ENCODE measurements around the gene TMEM132A.
"Not testable (repeated sequence)": the region's sequence is repeated elsewhere in the genome, so short reads cannot be mapped to it uniquely, and the experiment has no call there.

Gene TMEM132A

DNA sequence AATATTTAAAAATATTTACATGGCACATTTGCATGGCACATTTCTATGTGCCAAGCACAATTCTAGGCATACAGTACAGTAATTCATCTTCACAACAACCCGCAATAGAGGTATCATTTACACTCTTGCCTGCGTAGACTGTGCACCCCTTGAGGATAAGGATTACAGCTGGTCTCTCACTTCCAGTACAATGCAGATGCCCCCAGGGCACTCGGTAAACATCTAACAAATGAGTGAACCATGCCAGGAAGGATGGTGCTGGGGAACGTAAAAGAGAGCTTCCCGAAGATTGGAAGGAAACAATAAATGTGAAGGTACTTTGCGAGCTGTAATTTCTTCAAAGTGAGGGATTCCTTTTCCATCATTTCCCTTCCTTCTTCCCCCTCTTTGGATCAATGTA, 19.2 kb upstream of the TMEM132A start:
- no peak for DNase-seq (ENCODE audit: low spot score)

DNA sequence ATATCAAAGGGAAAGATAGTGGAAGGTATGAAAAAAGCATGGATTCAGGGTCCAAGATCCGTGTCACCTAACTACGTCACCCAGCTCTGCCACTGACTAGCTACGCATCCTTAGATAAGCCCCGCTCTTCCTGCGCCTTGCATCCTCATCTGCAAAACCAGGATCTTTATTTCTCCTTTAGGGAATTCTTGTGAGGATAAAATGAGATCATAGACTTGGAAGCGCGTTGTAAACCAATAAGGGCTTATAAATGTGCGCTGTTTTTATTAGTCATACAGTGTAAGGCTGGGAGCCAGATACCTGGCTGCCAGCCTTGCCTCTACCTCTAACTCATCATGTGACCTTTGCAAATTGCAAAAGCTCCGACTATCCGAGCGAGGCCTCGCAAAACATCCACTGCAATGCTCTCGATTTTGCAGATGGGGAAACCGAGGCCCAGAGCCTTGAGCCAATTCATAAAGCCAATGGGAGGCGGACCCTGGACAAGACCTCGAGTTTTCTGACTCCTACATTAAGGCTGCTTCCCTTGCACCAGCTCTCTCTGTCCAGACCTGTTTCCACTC, 18.6 kb upstream of the TMEM132A start:
- peak; percentile 49 for DNase-seq (ENCODE audit: low spot score)

DNA sequence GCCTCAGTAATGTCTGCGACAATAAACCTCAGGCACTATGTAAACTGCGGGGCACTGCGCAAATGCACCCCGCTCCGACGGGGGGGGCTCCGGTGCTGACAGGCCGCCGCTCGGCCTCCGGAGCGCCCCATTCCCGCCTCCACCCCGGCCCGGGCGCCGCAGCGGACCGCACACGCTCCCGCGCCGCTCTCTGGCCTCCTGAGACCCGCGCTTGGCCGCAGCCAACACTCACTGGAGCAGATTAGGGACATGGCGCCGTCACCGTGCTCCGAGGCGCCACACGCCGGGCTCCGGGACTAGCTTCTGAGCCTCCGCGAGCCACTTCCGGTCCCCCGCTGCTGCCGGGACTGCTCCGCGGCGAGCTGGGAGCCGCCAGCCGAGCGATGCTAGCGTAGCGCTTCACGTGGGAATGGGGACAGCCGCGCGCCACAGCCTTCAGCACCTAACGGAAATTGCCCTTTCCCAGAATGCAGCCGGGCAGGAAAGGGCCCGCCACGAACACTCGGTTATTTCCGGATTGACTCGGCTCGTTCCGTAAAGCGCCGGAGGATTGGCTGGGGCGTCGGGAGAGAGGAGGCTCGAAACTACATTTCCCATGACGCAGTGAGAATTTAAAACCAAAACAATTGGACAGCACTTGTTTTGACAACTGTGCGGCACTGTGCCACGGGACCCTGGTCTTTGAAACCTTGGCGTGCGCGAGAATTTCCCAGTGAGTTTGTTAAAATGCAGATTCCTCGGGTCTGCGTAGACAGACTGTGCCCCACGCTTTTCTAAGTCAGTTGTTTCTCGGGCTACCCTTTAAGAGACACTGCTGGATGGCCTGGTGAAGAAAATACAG, 17.9 kb upstream of the TMEM132A start, which contains the start of gene PRPF19:
PRPF19 (minus strand) TSS at position 454 of the 841 bp plus-strand sequence; CDS start at position 251, 203 bp downstream.
- DNase-seq (ENCODE audit: low spot score): peak; percentile 96

DNA sequence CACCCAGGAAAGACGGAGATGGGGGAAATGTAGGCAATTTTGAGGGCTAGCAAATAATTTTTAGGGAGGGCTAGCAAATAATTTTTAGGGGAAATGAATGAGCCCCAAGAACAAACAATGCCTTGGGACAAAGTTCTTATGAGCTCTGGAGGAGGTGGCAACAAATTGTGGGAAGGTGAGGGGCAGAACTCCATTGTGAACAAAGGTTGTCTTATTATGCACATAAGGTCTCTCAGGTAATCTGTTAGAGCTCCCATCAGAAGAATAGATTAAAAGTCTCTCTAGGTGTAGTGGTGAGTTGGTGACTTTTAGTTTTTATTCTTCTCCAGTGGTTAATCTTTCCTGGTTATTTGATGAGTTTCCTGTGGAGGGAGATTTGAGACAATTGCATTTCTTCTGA, 15.5 kb upstream of the TMEM132A start:
- DNase-seq (ENCODE audit: low spot score): no peak

DNA sequence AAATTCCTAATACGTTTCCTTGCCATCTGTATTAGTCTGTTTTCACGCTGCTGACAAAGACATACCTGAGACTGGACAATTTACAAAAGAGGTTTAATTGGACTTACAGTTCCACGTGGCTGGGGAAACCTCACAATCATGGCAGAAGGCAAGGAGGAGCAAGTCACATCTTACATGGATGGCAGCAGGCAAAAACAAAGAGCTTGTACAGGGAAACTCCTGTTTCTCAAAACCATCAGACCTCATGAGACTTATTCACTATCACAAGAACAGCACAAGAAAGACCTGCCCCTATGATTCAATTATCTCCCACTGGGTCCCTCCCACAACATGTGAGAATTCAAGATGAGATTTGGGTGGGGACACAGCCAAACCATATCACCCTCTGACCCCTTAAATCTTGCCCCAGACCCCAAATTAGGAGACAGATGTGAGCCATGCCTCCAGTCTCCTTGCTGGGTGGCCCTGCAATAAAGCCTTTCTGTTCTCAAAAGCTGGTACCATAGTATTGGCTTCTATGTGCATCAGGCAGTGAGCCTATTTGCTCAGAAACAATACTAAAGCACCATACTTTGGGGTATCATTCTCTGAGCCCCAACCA, 14.5 kb upstream of the TMEM132A start:
- not testable (repeated sequence) for DNase-seq (ENCODE audit: low spot score)

DNA sequence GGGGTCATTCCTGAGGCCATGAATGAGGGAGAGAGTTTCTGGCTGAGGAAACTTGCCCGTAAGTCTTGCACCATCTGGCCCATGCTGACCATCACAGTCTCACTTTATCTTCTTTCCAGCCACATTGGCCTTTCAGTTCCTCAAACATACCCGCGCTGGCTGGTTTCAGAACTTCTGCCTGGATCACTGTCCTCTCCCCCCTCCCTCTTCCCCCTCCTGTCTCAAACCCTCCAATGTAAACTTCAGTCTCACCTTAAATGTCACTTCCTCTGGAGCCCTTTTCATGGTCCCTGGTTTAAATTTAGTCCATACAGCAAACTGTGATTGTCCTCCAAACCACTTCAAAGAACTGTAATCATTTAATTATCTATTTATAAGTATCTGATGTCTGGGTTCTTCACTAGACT, 14.0 kb upstream of the TMEM132A start:
- no peak for DNase-seq (ENCODE audit: low spot score)

DNA sequence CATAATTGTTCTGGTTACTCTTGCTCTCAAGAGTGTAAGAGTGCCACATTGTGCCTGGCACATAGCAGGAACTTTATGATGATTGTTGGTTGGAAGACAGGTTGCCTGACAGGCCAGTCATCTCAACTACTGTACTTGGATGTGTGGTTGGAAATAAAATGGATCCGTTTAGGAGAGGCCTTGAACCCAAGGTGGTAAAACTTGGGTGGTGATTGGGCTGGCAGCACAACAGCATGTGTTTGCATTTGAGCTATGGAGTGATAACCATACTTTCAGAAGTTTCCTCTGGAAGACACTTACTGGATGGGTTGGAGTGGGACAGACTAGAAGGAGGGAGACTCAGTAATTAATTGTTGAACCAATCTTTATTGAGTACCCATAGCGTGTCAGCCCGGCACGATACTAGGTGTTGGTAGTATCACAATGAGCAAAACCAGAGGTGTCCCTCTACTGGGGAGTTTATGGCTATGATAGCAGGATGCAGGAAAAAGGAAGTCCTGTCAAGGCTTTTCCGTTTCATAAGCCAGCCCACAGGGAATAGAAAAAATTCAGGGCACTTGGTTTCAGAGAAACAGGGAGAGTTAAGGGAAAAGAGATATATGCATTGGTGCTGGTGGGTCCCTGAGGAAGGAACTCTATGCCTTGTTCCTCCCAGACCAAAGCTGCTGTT, 13.4 kb upstream of the TMEM132A start:
- DNase-seq (ENCODE audit: low spot score): no peak

DNA sequence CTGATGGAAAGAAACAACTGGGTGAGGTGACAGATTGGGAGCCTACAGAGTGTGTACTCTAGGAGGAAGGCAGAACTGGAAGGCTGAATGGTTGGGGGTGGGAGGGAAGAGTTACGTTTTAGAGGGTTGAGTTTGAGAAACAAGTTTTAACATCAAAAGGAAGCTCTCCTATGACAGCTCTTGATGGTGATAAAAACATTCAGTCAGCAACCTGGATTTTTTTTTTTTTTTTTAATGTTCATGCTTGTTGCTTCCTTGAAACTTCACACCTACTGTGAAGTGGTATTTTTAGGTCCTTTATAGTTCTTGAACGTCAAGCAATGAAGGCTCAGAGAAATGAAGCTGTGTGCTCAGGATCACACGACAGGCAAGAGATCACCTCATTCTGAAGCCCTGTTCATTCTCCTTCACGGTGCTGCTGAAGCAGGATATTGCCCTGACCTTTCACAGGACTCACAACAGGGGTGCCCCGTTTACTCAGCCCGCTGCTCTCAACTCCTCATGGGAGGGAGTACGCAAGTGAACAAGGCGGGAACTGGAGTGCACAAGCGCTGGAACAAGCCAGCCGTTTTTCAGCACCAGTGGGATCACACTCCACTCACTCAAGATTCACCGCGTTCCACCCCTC, 11.9 kb upstream of the TMEM132A start:
- DNase-seq (ENCODE audit: low spot score): no peak

DNA sequence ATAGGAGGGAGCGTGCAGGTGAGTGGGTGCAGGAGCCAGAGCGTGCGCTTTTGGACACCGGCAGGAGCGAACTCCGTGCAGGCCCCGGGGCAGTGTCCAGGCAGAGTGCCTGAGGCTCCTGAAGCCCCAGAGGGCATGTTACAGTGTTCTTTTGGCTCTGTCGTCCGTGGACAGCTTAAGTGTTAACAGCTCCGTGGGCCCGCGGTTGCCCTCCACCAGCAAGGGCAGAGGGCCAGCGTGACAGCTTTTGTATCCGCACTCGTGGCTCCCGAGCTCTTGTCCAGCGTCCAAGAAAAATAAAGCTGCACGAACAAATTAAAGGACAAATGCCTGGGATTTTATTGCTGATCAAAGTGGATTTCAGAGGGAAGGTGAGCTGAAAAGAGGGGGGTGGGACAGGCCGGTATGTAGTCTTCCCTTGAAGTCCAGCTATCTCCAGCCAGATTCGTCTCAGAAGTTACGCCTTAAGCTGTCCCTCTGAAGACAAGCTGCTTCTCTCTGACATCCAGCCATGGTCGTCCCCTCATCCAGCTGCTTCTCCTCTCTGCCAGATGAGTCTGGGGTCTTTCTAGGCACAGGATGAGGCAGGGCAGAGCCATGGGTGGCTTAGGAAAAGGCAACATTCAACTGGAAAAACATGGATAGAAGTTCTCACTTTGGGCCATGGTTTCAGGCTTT, 11.3 kb upstream of the TMEM132A start:
- DNase-seq (ENCODE audit: low spot score): no peak

DNA sequence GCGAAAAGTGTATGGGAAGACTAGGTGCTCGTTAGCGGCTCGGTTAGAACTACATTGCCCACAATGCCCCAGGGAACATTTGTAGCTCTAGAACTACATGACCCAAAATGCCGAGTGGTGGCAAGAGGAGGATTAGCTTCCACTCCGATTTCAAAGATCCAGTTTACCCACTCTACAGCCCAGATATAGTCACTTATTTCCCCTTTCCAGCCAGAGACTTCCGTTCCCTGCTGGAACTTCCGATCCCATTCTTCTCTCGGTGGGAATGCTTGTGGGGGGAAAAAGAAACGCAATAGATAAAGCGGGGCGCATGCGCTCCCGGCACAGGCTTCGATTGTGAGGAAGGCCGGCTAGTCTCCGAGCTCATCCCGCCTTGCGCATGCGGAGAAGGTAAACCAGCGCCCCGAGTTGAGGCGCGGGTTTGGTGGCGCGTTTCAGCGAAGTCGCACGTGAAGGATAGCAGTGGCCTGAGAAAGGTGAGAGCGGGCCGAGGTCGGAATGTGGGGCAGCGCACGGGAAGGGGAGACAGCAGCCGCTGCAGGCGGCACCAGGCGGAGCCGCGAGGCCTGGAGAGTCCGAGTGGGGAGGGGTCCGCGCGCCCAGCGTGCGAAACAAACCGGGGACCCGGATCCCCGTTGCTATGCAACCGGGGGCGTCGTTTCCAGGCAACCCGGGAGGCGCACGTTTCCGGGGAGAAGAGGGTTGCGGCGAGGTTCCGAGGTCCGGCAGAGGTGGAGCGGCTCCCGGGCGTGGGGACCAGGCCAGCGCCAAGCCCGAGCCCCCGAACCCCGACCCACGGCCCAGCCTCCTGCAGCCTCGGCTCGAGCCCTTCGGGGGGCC, 10.2 kb upstream of the TMEM132A start, which contains the start of gene TMEM109:
TMEM109 (plus strand) TSS at position 366 of the 840 bp plus-strand sequence. CDS start 5,536 bp downstream, outside the sequence.
- DNase-seq (ENCODE audit: low spot score): peak; percentile 92

DNA sequence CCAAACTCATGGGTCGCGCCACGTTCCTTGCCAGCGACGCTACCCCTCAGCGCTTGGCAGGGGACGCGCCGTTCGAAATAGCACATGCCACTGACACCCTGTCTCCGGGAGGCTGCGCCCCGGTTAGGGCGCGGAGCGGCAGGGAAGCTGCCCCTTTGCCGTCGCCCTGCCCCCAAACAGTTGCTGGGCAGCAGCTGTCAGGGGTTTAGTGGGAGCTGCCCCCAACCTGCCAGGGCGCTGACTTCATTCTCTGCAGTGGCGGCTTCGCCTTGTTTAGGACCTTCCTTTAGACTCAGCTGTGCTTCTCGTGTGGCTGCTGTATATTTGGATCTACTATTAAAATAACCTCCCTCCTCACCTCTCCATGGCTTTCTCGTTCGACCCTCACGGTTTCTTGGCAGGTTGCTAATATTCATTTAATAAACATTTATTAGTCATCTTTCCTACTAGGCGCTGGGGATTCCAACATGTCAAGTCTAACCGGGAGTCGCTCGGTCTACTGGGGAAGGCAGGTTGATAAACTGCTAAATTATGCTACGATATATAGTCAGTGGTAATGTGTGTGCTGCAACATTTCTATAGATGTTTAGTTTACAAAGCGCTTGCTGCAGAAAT, 9.5 kb upstream of the TMEM132A start:
- DNase-seq (ENCODE audit: low spot score): no peak

DNA sequence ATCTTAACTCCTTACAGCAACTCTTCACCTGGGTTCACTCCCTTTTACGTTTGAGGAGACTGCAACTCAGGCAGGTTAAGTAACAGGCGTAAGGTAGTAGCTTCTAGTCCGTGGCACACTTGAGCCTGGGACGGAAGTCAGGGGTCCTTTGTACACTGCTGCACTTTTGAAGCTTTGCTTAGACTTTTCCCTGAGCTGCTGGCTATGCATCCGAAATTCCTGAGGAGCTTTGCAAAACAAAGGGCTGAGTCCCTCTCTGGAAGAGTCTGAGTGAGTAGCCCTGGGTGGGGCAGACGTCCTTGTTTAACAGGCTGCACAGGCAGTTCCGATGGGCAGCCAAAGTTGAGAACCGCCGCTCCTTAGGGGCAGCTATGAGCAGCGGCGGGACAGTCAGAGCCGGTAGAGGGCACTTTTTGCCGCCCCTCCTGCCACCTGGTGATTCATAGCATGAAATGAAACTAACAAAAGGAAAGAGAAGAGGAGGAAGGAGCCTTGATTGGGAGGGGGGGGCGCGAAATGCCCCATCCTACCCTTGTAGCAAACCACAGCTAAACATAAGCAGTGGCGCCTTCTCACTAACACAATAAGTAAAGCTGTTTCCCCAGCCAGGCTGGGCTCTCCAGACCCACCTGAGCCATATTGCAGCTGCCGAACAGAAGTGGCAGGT, 8.9 kb upstream of the TMEM132A start:
- peak; percentile 67 for DNase-seq (ENCODE audit: low spot score)

DNA sequence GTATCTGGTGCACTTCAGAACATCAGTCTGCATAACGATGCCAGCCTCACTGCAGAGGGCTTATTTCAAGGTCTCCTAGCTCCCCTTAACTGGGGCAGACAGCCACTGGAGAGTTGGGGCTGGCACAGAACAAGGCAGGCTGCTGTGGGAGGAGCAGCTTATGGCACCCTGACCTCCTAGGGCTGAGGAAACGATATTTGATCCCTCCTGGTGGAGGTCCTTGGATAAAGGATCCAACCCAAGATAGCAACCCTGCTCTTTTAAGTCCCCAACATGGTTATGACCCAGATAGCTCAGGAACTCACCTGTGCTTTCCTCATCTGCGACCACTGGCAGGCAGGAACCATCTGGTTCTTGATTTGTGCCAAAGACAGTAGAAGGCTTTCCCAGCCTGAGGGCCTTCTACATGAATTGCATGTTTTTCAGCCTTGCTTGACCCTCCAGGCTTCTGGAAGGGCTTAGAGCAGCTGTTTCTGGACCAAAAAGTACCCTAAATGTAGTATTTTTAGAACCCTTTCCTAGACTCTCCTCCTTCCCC, 7.5 kb upstream of the TMEM132A start:
- no peak for DNase-seq (ENCODE audit: low spot score)

DNA sequence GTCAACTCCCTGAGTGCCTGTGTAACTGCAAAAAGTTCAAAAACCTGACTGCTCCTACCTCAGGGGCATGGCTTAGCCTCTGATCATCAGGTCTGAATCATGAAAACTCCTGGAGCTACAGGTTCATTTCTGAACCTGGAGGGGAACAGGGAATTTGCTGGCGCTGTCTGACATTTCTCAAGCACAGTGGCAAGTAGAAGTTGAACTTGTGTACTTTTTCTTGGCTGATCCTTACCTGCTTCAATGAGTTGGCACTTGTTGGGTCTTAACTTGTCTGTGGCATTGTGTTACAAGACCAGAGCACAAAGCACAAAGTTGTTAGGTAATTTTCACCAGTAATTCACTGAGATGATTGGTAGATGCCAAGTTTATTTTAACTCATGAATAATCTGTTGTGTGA, 7.0 kb upstream of the TMEM132A start:
- DNase-seq (ENCODE audit: low spot score): no peak

DNA sequence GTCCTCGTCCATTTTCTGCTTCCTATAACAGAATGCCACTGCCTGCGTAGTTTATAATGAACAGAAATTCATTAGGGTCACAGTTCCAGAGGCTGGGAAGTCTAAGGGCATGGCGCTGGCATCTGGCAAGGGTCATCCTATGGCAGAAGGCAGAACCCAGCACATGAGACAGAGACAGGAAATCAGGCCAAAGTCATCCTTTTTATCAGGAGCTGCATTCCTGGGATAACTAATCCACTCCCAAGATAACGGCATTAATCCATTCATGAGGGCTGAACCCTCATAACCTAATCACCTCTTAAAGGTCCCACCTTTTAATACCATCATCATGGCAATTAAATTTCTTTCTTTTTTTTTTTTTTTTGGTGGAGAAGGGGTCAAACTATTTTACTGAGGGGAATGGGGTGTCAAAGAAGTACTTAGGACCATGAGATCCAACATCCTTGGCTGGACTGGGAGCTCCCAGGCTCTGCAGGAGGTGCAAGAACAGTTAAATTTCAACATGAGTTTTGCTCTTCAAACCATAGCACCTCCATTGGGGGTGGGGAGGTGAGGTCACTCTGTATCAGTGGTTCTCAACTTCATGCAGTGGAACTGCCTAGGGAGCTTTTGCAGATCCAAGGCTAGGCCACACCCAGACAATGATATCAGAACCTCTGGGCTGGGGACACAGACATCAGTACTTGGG, 5.9 kb upstream of the TMEM132A start:
- no peak for DNase-seq (ENCODE audit: low spot score)

DNA sequence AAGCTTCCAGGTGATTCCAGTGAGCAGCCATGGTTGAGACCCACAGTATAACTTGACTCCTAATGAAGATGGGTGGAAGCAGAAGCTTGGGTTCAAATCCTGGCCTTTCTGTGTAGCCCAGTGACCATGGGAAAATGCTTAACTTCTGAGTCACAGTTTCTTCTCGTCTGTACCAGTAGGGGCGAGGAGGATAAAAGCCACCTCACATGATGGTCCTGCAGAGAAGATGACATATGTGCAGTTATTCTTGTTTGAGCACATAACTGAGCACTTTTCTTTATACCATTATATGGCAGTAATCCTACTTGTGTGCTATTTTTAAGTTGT, 5.4 kb upstream of the TMEM132A start:
- no peak for DNase-seq (ENCODE audit: low spot score)

DNA sequence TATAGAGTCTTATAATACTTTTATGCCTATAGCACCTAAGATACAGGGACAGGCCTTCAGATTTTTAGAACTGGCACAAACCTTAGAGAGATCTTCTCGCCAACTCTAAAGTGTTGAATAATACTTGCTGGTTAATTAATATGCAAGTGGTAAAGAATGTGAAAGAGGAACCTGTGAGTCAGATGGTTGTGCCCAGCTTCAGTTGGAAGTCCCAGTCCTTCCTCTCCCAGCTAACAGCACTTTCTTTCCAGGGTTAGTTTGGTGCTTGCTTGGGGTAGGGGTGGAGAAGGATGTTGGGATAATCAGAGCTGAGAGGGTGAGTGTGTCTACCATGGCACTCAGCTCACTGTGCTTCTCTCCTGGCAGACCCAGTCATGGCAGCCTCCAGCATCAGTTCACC, 4.9 kb upstream of the TMEM132A start:
- DNase-seq (ENCODE audit: low spot score): no peak

DNA sequence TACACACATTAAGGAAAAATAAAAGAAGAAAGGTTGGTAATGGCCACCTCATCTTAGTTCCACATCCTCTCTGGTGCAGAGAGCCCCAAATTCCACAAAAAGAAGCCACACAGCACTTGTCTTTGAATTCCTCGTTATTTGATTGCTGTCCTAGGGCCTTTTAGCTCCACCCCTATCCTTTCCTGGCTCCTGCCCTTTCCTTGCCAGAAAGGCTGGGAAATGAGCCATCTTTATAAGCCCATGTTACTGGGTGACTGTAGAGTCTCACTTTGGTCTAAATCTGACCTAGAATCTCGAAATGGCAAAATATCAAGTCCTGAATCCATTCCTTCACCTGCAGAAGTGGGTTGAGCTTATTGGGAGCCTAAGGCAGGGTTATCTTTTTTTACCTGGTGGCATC, 4.3 kb upstream of the TMEM132A start:
- DNase-seq (ENCODE audit: low spot score): no peak

DNA sequence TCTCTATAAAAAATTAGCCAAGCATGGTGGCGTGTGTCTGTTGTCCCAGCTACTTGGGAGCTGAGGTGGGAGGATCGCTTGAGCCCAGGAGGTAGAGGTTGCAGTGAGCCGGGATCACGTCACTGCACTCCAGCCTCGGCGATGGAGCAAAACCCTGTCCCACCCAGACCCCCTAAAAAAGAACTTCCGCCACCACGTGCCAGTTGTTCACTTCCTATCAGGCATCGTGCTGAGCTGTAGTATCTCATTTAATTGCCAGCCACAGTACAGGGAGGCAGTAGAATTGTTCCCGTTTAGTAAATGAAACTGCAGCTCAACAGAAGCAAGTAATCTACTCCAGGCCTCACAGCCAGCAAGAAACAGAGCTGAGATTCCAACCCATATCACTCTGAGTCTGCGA, 3.0 kb upstream of the TMEM132A start:
- no peak for DNase-seq (ENCODE audit: low spot score)

All from LoVo (cell line).